ENCODE results near the gene PLET1.
A peak's percentile ranks its signal among the peaks of the same experiment; 100 is the strongest.

Gene PLET1

GRCh38 chr11:112247201-112247600, 13.5 kb downstream of the PLET1 start:
- no peak for DNase-seq (ENCODE audit: low read depth in 1 of 2, low spot score in 1 of 2)

GRCh38 chr11:112241486-112241885, 19.2 kb downstream of the PLET1 start:
- no peak for DNase-seq (ENCODE audit: low read depth in 1 of 2, low spot score in 1 of 2)

DNA sequence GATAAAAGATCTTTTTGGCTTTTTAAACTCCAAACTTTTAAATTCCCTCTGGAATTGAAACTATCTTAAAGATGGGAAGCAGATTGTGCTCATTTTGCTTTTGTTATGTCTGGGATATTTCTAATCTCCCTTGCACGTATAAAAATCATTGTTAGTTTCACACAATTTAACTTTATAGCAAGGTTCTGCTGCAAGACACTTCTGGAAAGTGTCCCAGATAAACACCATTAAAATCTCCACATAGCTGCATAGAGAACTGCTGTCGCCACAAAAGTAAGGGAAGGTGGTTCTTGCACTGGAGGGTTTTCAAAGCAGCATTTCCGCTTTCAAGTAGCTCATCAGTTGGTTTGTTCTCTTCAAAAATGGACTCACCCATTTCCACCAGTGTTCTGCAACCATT, 22.6 kb downstream of the PLET1 start:
- DNase-seq (ENCODE audit: low read depth in 1 of 2, low spot score in 1 of 2) = no peak

GRCh38 chr11:112237451-112237850, 23.2 kb downstream of the PLET1 start:
- no peak for DNase-seq (ENCODE audit: low read depth in 1 of 2, low spot score in 1 of 2)

GRCh38 chr11:112235750-112236390, 24.8 kb downstream of the PLET1 start:
- no peak for DNase-seq (ENCODE audit: low read depth in 1 of 2, low spot score in 1 of 2)

GRCh38 chr11:112231952-112232351, 28.7 kb downstream of the PLET1 start:
- no peak for DNase-seq (ENCODE audit: low read depth in 1 of 2, low spot score in 1 of 2)

DNA sequence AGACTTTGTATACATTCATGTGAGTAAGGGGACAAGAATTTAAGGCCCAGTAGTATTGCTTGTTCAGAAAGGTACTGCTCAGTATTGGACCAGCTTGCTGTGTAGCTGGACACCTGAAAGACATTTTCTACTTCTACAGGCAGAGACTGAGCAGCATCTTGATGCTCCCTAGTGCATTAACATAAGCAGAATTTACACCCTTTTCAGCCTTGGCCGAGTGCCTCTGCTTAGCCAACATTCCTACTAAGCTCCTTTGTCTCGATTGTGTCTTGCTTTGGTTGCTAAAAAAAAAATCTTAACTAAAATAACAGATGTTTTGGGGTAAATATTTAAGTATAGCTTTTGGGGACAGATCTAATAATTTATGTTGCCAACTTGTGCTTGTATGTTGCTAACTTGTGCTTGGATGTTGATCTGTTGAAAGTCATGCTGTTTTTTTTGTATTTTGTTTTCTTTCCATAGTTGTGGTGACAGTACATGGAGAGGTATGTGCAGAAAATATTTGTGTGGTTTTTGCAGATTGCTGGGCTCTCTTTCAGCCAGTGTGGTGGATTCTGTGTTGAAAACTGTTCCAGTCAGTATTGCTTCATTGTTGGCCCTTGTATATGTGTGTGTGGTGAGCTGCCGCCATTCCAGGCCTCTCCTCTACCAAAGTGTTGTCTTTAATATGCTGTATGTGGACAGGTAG, 30.8 kb downstream of the PLET1 start:
- DNase-seq (ENCODE audit: low read depth in 1 of 2, low spot score in 1 of 2) = no peak

GRCh38 chr11:112229159-112229558, 31.5 kb downstream of the PLET1 start:
- no peak for DNase-seq (ENCODE audit: low read depth in 1 of 2, low spot score in 1 of 2)

DNA sequence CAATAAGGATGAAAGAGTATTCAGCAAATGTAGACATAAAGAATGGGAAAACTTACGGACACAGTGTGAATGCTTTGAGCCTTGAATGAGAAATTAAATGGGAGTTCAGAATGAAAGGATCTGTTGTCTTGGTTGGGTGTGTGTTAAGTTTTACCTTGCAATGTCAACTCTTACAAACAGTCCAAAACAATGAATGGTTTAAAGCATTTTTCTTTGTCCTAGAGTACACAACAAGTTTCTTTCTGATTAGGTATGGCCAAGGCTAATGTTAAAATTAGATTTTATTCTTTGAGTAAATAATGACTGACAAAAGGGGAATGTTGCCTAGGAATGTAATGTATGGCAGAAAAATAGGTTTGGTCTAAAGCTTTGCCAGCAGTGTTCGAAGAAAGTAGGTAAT, 32.0 kb downstream of the PLET1 start:
- DNase-seq (ENCODE audit: low read depth in 1 of 2, low spot score in 1 of 2) = no peak

DNA sequence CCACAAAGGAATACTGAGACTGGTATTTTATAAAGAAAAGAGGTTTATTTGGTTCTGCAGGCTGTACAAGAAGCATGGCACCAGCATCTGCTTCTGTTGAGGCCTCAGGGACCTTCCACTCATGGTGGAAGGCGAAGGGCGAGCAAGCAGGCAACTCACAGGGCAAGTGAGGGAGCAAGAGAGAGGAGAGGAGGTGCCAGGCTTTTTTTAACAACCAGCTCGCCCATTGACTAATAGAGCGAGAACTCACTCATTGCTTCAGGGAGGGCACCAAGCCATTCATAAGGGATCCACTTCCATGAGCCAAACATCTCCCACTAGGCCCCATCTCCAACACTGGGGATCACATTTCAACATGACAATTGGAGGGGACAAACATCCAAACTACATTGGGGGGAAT, 33.2 kb downstream of the PLET1 start:
- DNase-seq (ENCODE audit: low read depth in 1 of 2, low spot score in 1 of 2) = no peak

DNA sequence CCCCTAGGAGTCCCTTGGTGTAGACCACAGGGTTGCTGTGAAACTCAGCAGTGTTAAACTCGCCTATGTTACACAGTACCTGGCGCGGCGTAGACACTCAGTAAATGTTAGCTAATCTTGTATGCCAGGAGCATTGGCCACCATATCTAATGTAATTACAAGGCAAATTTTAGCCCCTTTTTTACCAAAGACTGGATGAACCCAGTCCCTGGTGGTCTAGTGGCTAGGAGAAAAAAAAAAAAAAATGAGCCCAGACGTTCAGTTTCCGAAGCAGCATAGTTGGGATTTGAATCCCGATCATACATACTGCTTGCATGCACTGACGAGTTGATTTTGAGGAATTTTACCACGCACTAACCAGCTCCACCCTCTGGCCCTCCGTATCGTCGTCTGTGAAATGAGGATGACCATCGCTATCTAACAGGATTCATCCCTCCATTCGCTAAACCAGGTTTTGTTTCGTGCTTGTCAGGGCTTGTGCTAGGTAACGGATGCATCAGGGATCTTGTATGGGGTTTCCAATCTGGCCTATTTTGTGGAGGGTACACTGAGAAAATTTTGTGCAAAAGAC, 33.7 kb downstream of the PLET1 start:
- DNase-seq (ENCODE audit: low read depth in 1 of 2, low spot score in 1 of 2) = no peak

- peak; percentile 63 to 75 for DNase-seq (ENCODE audit: low read depth in 1 of 2, low spot score in 1 of 2)
Measured at GRCh38 chr11:112226062-112226830, 34.4 kb downstream of the PLET1 start, which contains the start of gene PTS. PTS (plus strand) TSS chr11:112226428; CDS start chr11:112226444, 16 bp downstream.

DNA sequence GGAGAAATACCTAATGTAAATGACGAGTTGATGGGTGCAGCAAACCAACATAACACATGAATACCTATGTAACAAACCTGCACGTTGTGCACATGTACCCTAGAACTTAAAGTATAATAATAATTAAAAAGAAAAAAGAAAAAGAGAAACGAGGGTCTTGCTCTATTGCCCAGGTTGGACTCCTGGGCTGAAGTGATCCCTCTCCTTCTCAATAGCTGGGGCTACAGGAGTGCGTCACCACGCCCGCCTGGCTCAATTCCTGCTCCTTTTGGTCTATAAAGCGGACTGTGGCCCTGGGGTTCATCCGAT, 35.0 kb downstream of the PLET1 start:
- no peak for DNase-seq (ENCODE audit: low read depth in 1 of 2, low spot score in 1 of 2)

GRCh38 chr11:112223754-112224532, 36.7 kb downstream of the PLET1 start:
- no peak for DNase-seq (ENCODE audit: low read depth in 1 of 2, low spot score in 1 of 2)

- no peak for DNase-seq (ENCODE audit: low read depth in 1 of 2, low spot score in 1 of 2)
Measured at GRCh38 chr11:112223121-112223520, 37.5 kb downstream of the PLET1 start.

- no peak for DNase-seq (ENCODE audit: low read depth in 1 of 2, low spot score in 1 of 2)
Measured at GRCh38 chr11:112222303-112222702, 38.4 kb downstream of the PLET1 start.

DNA sequence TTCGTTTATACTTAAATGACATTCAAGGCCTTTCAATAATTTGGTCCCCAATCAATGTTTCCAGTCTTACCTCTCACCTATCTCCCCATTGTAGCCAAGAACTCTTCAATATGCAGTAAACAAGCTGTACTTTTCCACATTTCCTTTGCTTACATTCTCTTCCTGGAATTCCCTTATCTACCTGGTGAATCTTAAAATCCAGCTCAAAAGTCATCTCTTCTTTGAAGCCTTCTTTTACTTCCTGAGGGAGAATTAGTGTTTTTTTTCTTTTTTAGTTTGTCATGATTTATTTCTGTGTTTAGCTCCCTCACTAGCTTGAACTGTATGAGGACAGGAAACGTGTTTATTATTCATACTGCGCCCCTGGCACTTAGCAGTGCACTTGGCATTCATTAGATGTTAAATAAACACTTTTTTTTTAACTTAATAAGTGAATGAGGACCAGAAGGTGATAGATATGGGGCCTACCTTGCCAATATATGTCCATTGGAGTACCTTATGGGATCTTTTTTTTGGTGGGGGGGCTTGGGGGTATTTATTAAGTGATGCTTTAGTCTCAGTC, 39.3 kb downstream of the PLET1 start:
- no peak for DNase-seq (ENCODE audit: low read depth in 1 of 2, low spot score in 1 of 2)

GRCh38 chr11:112219476-112220232, 41.0 kb downstream of the PLET1 start:
- DNase-seq (ENCODE audit: low read depth in 1 of 2, low spot score in 1 of 2) = peak; percentile 5 to 46

DNA sequence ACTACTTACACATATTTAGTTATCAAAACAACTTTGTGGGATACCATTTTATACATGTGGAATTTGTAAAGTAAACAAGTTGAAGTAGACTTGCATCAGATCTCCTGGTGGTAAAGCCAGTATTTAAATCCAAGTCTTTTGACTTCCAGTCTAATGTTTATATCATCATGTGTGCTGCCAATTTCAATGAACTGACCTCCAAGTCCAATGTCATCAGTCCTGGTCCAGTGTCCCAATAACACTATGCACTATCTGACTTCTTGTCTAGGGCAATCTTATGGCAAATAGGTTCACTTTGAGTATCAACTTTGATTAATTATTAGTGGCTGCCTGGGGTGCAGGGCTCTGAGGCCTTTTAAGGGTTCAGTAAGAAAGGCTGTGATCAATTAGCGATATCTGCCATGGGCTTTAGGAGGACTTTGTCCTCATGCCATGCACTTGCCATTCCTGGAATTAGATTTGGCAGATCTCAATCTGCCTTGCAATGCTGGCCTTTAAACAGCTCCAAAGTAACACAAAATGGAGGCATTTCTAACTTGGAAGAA, 44.0 kb downstream of the PLET1 start:
- DNase-seq (ENCODE audit: low read depth in 1 of 2, low spot score in 1 of 2) = no peak

DNA sequence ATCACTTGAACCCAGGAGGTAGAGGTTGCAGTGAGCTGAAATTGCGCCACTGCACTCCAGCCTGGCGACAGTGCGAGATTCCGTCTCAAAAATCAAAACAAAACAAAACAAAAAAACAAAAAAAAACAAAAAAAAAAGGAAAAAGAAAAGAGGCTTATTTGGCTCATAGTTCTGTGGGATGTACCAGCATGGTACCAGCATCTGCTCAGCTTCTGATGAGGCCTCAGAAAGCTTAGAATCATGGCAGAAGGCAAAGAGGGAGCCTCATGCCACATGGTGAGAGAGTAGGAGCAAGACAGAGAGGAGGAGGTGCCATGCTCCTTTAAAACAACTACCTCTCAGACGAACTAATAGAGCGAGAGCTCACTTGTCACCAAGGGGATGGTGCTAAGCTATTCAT, 45.0 kb downstream of the PLET1 start:
- no peak for DNase-seq (ENCODE audit: low read depth in 1 of 2, low spot score in 1 of 2)
